ENCODE measurements around the gene TEX38.

The TEX38 gene

DNA sequence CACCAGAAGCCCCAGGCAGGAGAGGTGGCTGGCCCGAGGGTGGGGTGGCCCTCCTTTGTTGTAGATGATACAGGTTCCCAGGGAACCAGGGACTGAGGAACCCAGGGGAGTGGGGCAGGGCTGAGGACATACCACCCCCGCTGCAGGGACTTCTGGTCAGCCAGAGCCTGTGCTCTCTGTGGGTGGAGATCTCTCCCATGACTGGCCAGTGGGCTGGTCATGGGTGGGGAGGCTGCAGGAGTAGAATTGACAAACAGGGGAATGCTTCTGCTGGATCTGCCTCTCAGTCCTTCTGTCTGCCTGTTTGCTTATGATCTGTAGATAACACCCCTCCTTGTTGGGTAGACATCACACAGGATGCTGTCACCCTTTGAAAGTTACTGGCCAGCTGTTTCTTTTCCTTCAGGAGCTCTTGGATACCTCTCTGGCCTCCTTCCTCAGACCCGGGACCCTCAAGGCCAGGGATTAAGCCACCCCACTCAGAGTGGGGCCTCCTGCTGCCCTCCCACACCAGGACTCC is 50.1 kb downstream of the TEX38 start:
- no peak for DNase-seq (ENCODE audit: low read depth in 2 of 3, low spot score in 2 of 3)
